ENCODE data around the gene PRSS22. TPM values are rescaled to one million over a fixed set of nuclear protein-coding genes. Genes with fewer than 3 reads are reported as not detected.

The PRSS22 gene
- total RNA-seq, 4 donors from 2014 or later: 1.4 to 1.9 (median 1.8) TPM; not detected in 1

DNA sequence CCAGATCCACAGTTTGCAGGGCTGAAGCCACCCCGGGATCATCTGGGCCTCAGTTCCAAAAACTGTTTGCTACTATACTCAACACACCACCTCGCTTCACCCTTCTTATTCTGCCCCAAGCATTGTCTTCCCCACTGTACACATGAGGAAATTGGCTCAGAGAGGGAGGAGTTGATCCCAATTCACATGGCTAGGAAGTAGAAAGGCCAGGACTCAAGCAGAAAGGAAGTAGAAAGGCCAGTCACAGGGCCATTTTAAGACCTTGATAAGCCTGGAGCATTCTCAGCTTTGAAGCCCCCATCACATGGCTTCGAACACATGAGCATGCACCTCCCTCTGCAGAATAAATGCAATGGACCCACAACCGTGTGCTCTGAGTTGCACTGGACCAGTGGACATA, 7.7 kb upstream of the PRSS22 start:
- DNase-seq: no peak
- TF ChIP-seq, protein P1, sequence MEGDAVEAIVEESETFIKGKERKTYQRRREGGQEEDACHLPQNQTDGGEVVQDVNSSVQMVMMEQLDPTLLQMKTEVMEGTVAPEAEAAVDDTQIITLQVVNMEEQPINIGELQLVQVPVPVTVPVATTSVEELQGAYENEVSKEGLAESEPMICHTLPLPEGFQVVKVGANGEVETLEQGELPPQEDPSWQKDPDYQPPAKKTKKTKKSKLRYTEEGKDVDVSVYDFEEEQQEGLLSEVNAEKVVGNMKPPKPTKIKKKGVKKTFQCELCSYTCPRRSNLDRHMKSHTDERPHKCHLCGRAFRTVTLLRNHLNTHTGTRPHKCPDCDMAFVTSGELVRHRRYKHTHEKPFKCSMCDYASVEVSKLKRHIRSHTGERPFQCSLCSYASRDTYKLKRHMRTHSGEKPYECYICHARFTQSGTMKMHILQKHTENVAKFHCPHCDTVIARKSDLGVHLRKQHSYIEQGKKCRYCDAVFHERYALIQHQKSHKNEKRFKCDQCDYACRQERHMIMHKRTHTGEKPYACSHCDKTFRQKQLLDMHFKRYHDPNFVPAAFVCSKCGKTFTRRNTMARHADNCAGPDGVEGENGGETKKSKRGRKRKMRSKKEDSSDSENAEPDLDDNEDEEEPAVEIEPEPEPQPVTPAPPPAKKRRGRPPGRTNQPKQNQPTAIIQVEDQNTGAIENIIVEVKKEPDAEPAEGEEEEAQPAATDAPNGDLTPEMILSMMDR (IDR thresholded peaks at IDR 0.05): no peak
- TF ChIP-seq POLR2A (IDR thresholded peaks at IDR 0.05): no peak
- no peaks in the 10 kb centered on the region for H3K27me3 ChIP-seq
- H3K4me3 ChIP-seq: no peak overlapping the region
- no peak overlapping the region for H3K27ac ChIP-seq
- H3K4me1 ChIP-seq: peaks cover 0 to 5% (median 2%) of the 10 kb centered on the region in 4 donors
- H3K9me3 ChIP-seq: no peaks in the 10 kb centered on the region
- no peaks in the 10 kb centered on the region for H3K36me3 ChIP-seq

DNA sequence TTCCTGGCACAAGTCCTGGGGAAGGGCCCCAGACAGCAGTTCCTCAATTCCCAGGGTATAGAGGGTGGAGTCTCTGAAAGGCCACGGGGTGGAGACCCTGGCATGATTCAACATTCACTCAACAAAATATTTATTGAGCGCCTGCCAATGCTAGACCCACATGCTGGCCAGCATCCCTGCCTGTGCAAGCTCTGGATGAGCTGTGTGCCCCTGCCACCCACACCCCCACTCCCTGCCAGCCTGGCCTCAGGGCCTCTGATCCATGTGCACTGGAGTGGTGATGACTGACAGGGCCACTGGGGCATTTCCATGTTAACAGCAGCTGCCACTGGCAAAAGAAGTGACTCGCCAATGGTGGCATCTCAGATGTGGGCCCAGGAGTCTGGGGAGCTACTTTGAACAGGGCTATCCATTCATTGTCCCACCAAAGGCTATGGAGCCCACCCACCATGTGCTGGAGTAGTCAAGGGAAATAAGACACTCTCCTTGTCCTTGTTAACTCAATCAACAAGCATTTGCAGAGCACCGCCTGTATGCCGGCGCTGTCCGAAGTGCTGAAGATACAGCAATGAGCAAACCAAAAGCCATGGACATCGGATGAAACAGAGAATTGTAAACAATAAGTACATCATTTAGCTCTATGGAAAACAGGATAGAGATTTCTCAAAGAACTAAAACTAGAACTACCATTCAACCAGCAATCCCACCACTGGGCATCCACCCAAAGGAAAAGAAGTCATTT, 3.0 kb upstream of the PRSS22 start:
- no peaks in the 10 kb centered on the region for H3K36me3 ChIP-seq
- no peaks in the 10 kb centered on the region for H3K27me3 ChIP-seq
- H3K27ac ChIP-seq: no peak overlapping the region

DNA sequence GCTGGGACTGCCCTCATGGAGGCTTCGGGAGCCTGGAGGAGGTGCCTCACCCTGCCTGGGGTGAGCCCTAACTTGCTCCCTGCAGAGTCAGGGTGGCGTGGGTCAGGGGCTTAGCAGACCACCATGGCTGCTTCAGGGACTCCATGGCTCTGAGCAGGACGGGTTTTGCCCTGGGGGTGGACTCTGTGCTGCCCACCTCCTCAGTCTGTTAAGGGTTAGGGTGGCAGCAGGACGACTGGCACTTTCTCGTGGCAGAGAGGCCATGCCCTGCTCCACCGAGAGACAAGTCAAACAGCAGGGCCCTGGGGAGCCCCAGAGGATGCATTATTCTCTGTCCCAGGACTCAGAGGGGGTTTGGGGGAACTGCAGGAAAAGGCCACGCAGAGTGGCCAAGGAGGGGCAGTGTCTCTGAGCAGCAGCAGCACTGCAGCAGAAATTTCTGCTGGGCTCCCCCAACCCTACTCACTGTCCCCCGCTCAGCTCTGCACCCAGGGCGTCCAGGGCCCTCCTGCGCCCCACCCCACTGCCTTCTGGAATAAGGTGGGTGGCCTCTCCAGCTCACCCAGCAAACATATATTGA, 1.8 kb upstream of the PRSS22 start:
- H3K36me3 ChIP-seq: no peaks in the 10 kb centered on the region
- peaks cover 0 to 13% (median 0%) of the 10 kb centered on the region in 4 donors for H3K4me1 ChIP-seq
- no peaks in the 10 kb centered on the region for H3K9me3 ChIP-seq
- H3K27ac ChIP-seq: no peak overlapping the region
- no peak for DNase-seq
- TF ChIP-seq, protein P1 (IDR thresholded peaks at IDR 0.05): no peak
- TF ChIP-seq POLR2A (IDR thresholded peaks at IDR 0.05): no peak
- H3K4me3 ChIP-seq: no peak overlapping the region
- no peaks in the 10 kb centered on the region for H3K27me3 ChIP-seq

More for the DNA sequence above, 3.0 kb upstream of the PRSS22 start:
- Histone ChIP-seq H3K9me3 (no peaks in the 10 kb centered on the region), H3K4me3 (no peak overlapping the region), H3K4me1 (peaks cover 0 to 13% (median 0%) of the 10 kb centered on the region in 4 donors)
- no peak for TF ChIP-seq POLR2A (IDR thresholded peaks at IDR 0.05)
- TF ChIP-seq, protein P1 (IDR thresholded peaks at IDR 0.05): no peak
- peak in 1 of 3 donors; percentile 34 for DNase-seq

DNA sequence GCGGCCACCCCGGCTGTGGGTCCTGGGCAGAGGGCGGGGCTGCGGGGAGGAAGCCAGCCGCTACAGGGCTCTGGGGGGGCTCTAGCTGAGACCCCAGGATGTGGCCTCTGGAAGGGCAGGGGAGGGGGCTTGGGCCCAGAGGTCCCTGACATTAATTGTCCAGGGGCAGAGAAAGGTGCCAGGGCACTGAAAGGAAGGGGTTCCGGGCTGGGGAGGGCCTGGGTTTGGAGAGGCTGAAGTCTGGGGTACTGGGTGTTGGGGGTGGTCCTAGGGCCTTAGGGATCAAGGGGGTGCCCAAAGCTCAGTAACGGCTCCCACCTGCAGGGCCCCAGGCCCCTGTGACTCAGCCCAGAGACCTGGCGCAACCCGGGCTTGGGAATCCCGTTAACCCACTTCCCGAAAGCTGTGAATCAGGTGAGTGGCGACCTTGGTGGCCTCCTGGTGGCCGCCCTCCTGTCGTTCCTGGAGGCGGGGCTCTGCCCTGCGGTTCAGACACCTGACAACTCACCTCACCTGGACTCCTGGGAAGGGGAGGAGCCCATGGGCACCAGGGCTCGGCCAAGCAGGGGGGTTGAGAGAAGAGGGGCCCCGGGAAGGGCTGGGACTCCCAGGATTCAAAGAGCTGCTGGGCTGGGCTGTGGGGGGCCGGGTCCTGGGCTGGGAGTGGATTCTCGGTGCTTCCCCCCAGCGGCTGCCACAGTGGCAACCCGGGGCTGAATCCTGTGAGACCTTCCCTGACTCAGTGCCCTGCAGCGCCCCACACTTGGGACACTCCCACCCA, 465 bp upstream of the PRSS22 start:
- peak overlapping the region in 1 of 4 donors; percentile 48 for H3K27ac ChIP-seq
- H3K4me1 ChIP-seq: peaks cover 0 to 13% (median 0%) of the 10 kb centered on the region in 4 donors
- DNase-seq: peak in 2 of 3 donors; percentile 77 to 83
- TF ChIP-seq POLR2A (IDR thresholded peaks at IDR 0.05): no peak
- TF ChIP-seq, protein P1 (IDR thresholded peaks at IDR 0.05): peak in 3 of 6 experiments; percentile 25 to 57 (median 48)
- no peaks in the 10 kb centered on the region for H3K36me3 ChIP-seq
- no peaks in the 10 kb centered on the region for H3K27me3 ChIP-seq
- peak overlapping the region in 2 of 4 donors; percentile 39 to 51 for H3K4me3 ChIP-seq
- H3K9me3 ChIP-seq: no peaks in the 10 kb centered on the region

DNA sequence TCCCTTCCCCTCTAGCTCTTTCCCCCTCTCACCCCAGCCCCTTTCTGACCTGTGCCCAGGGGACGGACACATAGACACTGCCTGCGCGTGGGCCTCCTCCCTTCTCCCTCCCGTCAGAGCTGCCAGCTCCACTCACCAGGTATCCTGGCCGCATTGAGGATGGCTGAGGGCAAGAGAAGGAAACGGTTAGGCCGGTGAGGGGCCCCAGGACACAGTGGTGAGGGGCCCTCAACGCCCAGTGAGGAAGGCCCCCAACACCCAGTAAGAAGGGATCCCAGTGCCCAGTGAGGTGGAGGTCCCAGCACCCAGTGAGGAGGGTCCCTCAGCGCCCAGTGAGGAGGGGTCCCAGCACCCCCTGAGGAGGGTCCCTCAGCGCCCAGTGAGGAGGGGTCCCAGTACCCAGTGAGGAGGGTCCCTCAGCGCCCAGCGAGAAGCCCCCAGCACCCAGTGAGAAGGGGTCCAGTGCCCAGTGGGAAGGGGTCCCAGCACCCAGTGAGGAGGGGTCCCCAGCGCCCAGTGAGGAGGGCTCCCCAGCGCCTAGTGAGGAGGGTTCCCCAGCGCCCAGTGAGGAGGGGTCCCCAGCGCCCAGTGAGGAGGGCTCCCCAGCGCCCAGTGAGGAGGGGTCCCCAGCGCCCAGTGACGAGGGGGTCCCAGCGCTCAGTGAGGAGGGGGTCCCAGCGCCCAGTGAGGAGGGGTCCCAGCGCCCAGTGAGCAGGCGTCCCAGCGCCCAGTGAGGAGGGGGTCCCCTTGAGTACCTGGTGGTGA, 1.1 kb downstream of the PRSS22 start:
- H3K36me3 ChIP-seq: no peaks in the 10 kb centered on the region
- TF ChIP-seq POLR2A (IDR thresholded peaks at IDR 0.05): no peak
- TF ChIP-seq, protein P1 (IDR thresholded peaks at IDR 0.05): no peak
- H3K4me1 ChIP-seq: peaks cover 0 to 13% (median 0%) of the 10 kb centered on the region in 4 donors
- no peak for DNase-seq
- no peaks in the 10 kb centered on the region for H3K27me3 ChIP-seq
- H3K9me3 ChIP-seq: no peaks in the 10 kb centered on the region
- H3K27ac ChIP-seq: no peak overlapping the region
- H3K4me3 ChIP-seq: no peak overlapping the region
